Natural killer cell (primary cell): ENCODE results near the gene MYO7B. TPM values are rescaled to one million over a fixed set of nuclear protein-coding genes. Genes with fewer than 3 reads are reported as not detected.

Experiments used
- ATAC-seq, 3 donors: fragments of 150-1000 bp in 2 of 3; fragments of 200-7000 bp in 1 of 3; cut with Tn5 transposase; 1 replicate in 1 of 3; 2 replicates in 2 of 3; pipeline ENCODE4 v1.10.0; 2021; ENCODE audit warnings: mild to moderate bottlenecking in 2 of 3, moderate library complexity in 2 of 3
- DNase-seq, 2 donors: peaks; one replicate each; pipeline versions ENCODE4 v3.0.0 to v3.0.0-alpha.2; 2013 to 2021; ENCODE audit warnings: mixed read lengths in 1 of 2
- H3K27ac ChIP-seq: one replicate; pipeline ENCODE4 v1.5.1; 2013; ENCODE audit warnings: mild to moderate bottlenecking, low read length
- H3K27me3 ChIP-seq: one replicate; pipeline ENCODE4 v1.6.1; 2013; ENCODE audit warnings: low read length; ENCODE audit not compliant: control insufficient read depth, insufficient read depth
- H3K36me3 ChIP-seq: one replicate; pipeline ENCODE4 v1.6.1; 2013; ENCODE audit warnings: low read length; ENCODE audit not compliant: control insufficient read depth, insufficient read depth
- H3K4me1 ChIP-seq: one replicate; pipeline ENCODE4 v1.6.1; 2013; ENCODE audit warnings: low read length; ENCODE audit not compliant: control insufficient read depth, insufficient read depth
- H3K4me3 ChIP-seq: one replicate; pipeline ENCODE4 v1.5.1; 2013; ENCODE audit warnings: low read length
- H3K9me3 ChIP-seq: one replicate; pipeline ENCODE4 v1.6.1; 2013; ENCODE audit warnings: low read length; ENCODE audit not compliant: control insufficient read depth, insufficient read depth
- H3K27ac Mint-ChIP-seq, 2 donors: one replicate each; pipeline ENCODE4 v1.8.0; 2022; ENCODE audit warnings: mild to moderate bottlenecking in 2 of 2, mixed read lengths in 2 of 2, moderate library complexity in 1 of 2
- H3K27me3 Mint-ChIP-seq, 2 donors: one replicate each; pipeline ENCODE4 v1.8.0; 2022; ENCODE audit warnings: low read depth in 2 of 2, mixed read lengths in 2 of 2
- H3K36me3 Mint-ChIP-seq: one replicate; pipeline ENCODE4 v1.8.0; 2022; ENCODE audit warnings: mixed read lengths
- H3K4me1 Mint-ChIP-seq, 2 donors: one replicate each; pipeline ENCODE4 v1.8.0; 2022; ENCODE audit warnings: mixed read lengths in 2 of 2
- H3K4me3 Mint-ChIP-seq: one replicate; pipeline ENCODE4 v1.8.0; 2022; ENCODE audit warnings: mild to moderate bottlenecking, moderate library complexity, mixed read lengths
- H3K9me3 Mint-ChIP-seq, 2 donors: one replicate each; pipeline ENCODE4 v1.8.0; 2022; ENCODE audit warnings: mixed read lengths in 2 of 2
- WGBS: methylation state at CpG from one replicate; pipeline ENCODE4 v1.1.7; 2013; ENCODE audit warnings: missing lambda C conversion rate; ENCODE audit not compliant: insufficient coverage; 5-methylcytosine and 5-hydroxymethylcytosine counted together
- intact Hi-C: fragments of 100-400 bp; cut with micrococcal nuclease; formaldehyde crosslinking; loops from one replicate; pipeline ENCODE4 v1.14.2; 2022
- total RNA-seq, 4 donors: library from RNA; stranded (reverse); fragments of 120-200 nt in 1 of 4; gene quantifications; one replicate each; pipeline versions ENCODE4 v1.2.3 to v1.2.4, GENCODE V29; 2013 to 2022
- TF ChIP-seq, protein P1 (sequence below): fragments of 200-600 bp; IDR thresholded peaks from one replicate; pipeline ENCODE4 v1.8.0; 2022; ENCODE audit warnings: antibody characterized with exemption

The MYO7B gene
- total RNA-seq, 3 donors from 2014 or later (not counting 1 experiment from before 2014, with no cell fraction given), result 0.14 to 0.45 (median 0.25) TPM

DNA sequence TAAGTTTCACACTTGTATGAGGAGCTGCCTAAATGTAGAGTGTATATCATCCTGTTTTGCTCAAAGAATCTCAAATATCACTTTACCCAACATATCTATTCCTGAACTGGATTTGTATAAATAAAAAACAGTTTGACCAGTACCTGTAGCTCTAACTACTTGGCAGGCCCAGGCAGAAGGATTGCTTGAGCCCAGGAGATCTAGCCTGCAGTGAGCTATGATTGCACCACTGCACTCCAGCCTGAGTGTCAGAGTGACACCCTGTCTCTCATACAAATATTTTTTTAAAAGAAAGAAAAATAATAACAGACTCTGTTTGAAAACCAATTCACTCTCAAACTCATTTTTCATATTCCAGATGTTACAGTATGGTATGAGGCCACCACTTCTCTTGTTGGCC lies 147.6 kb downstream of the MYO7B start:
- Mint-ChIP-seq H3K4me3 (no peak overlapping the region), H3K4me1 (peaks cover 0 to 4% of the 10 kb centered on the region in 2 donors), H3K36me3 (no peaks in the 10 kb centered on the region), H3K27ac (no peak overlapping the region), H3K27me3 (peaks cover 20 to 47% of the 10 kb centered on the region in 2 donors), H3K9me3 (no peaks in the 10 kb centered on the region)
- intact Hi-C loops, result no loop called here
- Histone ChIP-seq H3K36me3 (no peaks in the 10 kb centered on the region), H3K9me3 (no peaks in the 10 kb centered on the region), H3K27ac (no peak overlapping the region), H3K4me1 (peaks cover 4% of the 10 kb centered on the region), H3K27me3 (no peaks in the 10 kb centered on the region), H3K4me3 (no peak overlapping the region)
- no peak for ATAC-seq
- TF ChIP-seq, protein P1, sequence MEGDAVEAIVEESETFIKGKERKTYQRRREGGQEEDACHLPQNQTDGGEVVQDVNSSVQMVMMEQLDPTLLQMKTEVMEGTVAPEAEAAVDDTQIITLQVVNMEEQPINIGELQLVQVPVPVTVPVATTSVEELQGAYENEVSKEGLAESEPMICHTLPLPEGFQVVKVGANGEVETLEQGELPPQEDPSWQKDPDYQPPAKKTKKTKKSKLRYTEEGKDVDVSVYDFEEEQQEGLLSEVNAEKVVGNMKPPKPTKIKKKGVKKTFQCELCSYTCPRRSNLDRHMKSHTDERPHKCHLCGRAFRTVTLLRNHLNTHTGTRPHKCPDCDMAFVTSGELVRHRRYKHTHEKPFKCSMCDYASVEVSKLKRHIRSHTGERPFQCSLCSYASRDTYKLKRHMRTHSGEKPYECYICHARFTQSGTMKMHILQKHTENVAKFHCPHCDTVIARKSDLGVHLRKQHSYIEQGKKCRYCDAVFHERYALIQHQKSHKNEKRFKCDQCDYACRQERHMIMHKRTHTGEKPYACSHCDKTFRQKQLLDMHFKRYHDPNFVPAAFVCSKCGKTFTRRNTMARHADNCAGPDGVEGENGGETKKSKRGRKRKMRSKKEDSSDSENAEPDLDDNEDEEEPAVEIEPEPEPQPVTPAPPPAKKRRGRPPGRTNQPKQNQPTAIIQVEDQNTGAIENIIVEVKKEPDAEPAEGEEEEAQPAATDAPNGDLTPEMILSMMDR, result no peak
- no peak for DNase-seq

DNA sequence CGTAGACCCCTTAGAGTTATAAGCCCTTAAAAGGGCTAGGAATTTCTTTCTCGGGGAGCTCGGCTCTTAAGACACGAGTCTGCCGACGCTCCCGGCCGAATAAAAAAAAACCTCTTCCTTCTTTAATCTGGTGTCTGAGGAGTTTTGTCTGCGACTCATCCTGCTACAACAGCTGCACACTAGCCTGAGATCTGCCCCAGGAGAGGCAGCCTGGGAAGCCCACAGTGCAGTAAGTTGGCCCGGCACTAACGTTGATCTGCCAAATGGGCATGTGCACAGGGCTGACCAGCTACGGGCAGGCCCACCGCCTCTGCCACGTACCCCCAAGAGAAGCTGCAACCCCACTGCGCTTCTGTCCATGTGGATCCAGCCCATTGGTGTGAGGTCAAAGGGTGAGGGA lies 148.3 kb downstream of the MYO7B start:
- Mint-ChIP-seq H3K4me1 (peaks cover 0 to 4% of the 10 kb centered on the region in 2 donors), H3K9me3 (no peaks in the 10 kb centered on the region), H3K27me3 (peaks cover 15 to 40% of the 10 kb centered on the region in 2 donors), H3K27ac (no peak overlapping the region), H3K4me3 (no peak overlapping the region), H3K36me3 (no peaks in the 10 kb centered on the region)
- Histone ChIP-seq H3K27me3 (no peaks in the 10 kb centered on the region), H3K27ac (no peak overlapping the region), H3K4me1 (peaks cover 4% of the 10 kb centered on the region), H3K36me3 (no peaks in the 10 kb centered on the region), H3K9me3 (no peaks in the 10 kb centered on the region), H3K4me3 (no peak overlapping the region)
- intact Hi-C loops, result no loop called here
- TF ChIP-seq, protein P1, result no peak
- no peak for DNase-seq
- WGBS, result 93% methylated on average over 14 of the region's 15 CpGs
- ATAC-seq, result no peak

DNA sequence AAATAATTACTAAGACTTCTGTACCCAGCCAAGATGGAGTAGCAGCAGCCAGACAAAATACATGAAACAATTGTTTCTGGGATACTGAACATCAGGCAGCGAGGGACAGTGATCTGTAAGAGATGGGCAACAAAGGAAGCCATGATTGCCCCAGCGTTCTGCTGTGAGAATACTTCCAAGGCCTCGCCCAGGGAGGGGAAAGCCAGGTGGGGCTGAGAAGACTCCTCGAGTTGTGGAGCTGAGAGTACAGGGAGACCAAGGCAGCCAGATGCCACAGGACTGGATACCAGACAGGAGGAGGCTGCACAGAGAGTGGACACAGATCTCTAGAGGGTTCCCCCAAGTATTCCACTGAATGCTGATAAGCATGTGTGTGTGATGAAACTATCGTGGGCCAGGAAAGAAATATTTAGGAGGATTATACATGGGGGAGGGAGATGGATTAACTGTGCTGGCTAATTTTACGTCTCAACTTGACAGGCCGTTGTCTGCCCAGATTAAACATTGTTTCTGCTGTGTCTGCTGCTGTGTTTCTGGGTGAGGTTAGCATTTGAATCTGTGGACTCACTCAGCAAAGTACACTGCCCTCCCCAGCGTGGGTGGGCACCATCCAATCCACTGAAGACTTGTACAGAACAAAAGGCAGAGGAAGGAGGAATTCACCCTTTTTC lies 150.1 kb downstream of the MYO7B start:
- no peak for DNase-seq
- WGBS, result 81% methylated on average over 8 of the region's 8 CpGs
- H3K27ac Mint-ChIP-seq, result no peak overlapping the region
- peaks cover 0 to 4% of the 10 kb centered on the region in 2 donors for H3K4me1 Mint-ChIP-seq
- H3K27me3 ChIP-seq, result no peaks in the 10 kb centered on the region
- intact Hi-C loops, result no loop called here
- H3K9me3 Mint-ChIP-seq, result no peaks in the 10 kb centered on the region
- peaks cover 17 to 36% of the 10 kb centered on the region in 2 donors for H3K27me3 Mint-ChIP-seq
- no peaks in the 10 kb centered on the region for H3K36me3 ChIP-seq
- peaks cover 5% of the 10 kb centered on the region for H3K9me3 ChIP-seq
- peaks cover 4% of the 10 kb centered on the region for H3K4me1 ChIP-seq
- H3K27ac ChIP-seq, result no peak overlapping the region
- no peak overlapping the region for H3K4me3 ChIP-seq
- TF ChIP-seq, protein P1, result no peak
- H3K4me3 Mint-ChIP-seq, result no peak overlapping the region
- no peak for ATAC-seq
- H3K36me3 Mint-ChIP-seq, result no peaks in the 10 kb centered on the region

Other genes with a start within 250 kb of the MYO7B start
- gene ERCC3, start 241.5 kb upstream of the MYO7B start, total RNA-seq, result 10 to 100 TPM; 56.3 to 70.0 (median 61.7) TPM
- gene MAP3K2, start 147.7 kb upstream of the MYO7B start, total RNA-seq, result 100 to 1,000 TPM in 2 of 3 donors, 10 to 100 TPM in 1; 99.4 to 109 (median 106) TPM
- gene PROC, start 117.3 kb upstream of the MYO7B start, total RNA-seq, result not detected
- gene IWS1, start 9.2 kb upstream of the MYO7B start, total RNA-seq, result 10 to 100 TPM; 21.7 to 27.1 (median 23.9) TPM
- gene GPR17, start 110.5 kb downstream of the MYO7B start, total RNA-seq, result not detected
- under 1 TPM in 2 of 3 donors, not detected in 1; 0.15 to 0.16 TPM for gene LIMS2, start 139.8 kb downstream of the MYO7B start, total RNA-seq
- gene SFT2D3, start 165.8 kb downstream of the MYO7B start, total RNA-seq, result 1 to 10 TPM; 5.5 to 6.6 (median 6.4) TPM